Kasumi-1 (cell line): ENCODE data around the gene SP8.

Source experiments
- DNase-seq, 2 experiments: peaks; one replicate each; lab custom pipeline; 2025; lab: John Stamatoyannopoulos, UW

SP8 gene

DNA sequence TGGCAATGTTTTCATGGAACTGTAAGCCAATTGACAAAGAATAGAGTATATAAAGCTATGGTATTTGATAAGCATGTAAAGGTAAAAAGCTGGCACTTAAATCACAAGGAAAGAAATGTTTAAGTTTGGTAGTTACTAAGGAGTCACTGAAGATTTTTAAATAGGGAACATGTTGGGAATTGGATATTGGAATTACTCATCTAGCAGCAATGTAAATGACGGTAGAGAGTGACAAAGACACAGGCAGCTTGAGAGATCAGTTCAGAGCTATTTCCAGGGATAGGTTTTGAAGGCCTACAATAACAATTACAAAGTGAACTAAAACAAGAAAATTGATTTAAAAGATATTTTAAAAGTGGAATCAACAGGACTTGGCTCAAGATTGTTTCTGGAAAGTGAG, 36.8 kb downstream of the SP8 start:
- no peak for DNase-seq

DNA sequence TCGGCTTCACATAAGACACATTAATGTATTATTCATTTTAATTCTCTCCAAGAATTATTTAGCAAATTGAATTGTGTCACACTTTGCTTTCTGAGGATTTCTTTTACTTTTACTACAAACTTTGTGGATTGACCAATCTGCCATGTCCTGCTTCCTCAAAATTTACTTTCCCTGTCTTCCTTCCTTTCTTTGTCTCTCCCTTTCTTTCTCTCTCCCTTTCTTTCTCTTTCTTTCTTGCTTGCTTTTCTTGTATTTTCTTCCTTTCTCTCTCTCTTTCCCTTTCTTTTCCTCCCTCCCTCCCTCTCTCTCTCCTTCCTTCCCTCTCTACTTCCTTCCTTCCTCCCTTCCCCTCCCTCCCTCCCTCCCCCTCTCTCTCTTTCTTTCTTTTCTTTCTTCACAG, 37.8 kb downstream of the SP8 start:
- DNase-seq, result no peak

DNA sequence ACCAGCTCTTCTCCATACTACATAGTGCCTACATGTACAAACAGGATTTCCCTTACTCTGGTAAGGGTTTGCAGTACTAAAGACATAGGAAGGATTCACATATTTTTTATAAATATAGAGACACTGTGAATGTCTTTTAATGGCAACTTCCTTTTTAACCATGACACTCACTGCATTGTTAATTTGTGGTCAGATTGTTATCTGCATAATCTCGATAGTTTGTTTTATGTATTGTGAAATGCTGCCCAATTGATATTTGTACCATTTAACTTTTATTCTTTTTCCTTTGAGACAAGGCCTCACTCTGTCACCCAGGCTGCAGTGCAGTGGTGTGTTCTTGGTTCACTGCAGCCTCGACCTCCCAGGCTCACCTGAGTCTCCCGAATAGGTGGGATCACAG, 39.7 kb downstream of the SP8 start:
- DNase-seq, result no peak

DNA sequence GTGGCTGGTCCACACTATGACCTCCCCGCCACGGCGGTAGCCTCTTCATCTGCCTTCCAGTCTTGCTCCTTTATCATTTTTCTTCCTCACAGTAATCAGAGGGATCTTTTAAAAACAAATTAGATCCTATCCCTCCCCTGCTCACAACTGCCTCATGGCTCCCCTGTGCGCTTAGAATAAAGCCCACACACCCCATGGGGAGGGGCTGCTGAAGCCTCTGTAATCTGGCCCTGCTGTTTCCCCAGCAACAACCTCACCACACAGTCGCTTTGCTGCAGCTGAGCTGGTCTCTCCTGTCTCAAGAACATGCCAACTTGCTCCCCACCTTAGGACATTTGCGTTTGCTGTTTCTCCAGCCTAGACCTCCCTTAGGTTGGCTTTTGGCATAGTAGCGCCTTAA, 41.0 kb downstream of the SP8 start:
- DNase-seq, result no peak

DNA sequence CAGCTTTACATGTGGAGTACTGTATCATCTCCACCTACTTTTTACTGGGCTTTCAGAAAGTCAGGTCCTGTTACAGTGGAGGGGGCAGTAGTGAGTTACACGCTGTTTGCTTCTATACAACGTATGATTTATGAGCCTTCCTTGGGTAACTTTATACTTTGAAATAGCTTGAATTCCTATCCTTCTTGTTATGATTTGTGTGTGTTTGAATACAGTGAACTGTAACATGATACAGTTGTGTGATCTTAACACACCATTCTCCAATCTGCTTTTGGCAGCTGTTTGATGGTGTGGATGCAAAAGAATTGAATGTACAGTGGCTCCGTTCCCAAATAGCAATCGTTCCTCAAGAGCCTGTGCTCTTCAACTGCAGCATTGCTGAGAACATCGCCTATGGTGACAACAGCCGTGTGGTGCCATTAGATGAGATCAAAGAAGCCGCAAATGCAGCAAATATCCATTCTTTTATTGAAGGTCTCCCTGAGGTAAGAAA, 41.7 kb downstream of the SP8 start:
- DNase-seq, result no peak

DNA sequence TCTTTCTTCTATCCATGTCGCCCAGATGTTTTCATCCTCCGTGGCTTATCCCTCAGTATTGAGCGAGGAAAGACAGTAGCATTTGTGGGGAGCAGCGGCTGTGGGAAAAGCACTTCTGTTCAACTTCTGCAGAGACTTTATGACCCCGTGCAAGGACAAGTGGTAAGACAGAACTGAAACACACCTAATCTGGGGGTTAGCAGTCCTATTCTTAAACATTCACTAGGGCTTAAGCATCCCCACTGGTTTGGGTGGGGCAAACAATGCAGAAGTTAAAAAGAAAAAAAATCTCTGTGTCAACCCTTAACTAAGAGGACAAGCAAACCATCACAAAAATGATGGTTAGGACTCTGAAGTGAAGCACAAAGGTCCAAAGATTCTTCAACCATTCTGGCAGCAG, 43.8 kb downstream of the SP8 start:
- DNase-seq, result no peak

DNA sequence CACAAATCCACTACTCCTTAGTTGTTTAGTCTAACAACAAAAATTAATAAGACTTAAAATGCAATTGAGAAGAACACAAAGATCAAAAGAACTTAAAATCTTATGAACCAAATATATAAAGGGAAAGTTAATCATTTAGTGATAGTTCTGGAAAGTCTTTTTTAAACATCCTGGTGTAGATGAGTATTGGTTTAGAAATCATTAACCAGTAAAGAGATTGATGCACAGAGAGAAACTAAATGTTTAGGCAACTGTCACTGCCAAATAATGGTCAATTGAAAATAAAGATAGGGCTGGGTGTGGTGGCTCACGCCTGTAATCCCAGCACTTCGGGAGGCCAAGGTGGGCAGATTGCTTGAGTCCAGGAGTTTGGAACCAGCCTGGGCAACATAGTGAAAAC, 44.9 kb downstream of the SP8 start:
- DNase-seq, result no peak

DNA sequence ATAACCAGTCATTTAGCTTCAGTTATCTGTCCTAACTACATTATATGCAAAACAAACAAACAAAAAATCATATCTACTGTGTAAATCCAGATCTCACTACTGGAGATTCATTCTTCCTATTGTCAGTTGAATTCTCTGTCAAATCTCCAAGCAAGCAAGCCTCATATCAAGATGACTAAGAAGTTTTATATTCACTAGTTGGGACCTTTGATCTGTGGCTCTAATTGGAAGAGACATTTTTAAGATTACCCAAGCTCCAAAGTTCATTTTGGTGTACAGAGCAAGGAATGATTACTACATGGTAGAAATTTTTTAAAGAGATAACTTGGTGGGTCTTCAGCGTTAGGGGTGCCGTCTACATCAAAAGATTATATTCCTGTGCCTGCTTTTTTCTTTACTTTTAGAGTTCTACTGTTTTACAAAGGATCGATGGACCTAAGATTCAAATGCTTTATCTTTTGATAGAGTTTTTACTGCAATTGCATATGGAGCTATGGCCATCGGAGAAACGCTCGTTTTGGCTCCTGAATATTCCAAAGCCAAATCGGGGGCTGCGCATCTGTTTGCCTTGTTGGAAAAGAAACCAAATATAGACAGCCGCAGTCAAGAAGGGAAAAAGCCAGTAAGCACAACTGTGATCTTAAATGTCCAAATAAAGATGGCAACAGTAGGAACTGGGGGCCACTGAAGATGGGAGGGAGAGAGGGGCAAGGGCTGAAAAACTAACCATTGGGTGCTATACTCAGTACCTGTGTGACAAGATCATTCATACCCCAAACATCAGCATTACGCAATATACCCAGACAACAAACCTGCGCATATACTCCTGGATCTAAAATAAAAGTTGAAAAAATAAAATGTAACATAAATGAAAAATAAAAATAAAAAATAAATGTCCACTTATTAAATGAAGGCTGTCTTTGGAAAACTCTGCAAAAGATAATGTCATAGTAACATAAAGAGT, 47.9 kb downstream of the SP8 start:
- no peak for DNase-seq

DNA sequence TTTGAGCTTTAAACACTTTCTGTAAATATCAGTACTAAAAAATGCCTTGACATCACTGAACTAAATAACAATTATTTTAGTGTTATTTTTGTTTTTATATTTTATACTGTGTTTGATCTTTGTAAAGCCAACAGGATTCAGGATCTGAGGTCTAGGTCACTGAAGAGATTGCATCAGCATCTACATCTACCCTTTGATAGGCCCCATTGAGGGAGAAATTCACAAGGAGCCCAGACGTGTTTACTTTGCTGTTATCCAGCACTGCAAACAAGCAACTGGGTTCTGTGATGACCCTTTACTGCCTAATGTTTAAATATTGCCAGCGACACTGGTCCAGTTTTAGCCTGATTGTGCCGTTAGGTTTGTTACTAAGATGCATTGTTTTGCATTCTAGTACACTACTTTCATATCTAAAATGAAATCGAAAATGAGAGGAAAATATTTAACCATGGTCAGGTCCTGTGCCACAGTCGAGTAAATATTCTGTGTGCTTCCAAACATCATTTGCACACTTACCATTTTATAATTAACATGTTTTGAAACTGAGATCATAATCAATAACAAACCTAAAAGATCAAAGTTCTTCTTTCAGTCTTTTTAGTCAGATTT, 48.7 kb downstream of the SP8 start:
- DNase-seq, result no peak

DNA sequence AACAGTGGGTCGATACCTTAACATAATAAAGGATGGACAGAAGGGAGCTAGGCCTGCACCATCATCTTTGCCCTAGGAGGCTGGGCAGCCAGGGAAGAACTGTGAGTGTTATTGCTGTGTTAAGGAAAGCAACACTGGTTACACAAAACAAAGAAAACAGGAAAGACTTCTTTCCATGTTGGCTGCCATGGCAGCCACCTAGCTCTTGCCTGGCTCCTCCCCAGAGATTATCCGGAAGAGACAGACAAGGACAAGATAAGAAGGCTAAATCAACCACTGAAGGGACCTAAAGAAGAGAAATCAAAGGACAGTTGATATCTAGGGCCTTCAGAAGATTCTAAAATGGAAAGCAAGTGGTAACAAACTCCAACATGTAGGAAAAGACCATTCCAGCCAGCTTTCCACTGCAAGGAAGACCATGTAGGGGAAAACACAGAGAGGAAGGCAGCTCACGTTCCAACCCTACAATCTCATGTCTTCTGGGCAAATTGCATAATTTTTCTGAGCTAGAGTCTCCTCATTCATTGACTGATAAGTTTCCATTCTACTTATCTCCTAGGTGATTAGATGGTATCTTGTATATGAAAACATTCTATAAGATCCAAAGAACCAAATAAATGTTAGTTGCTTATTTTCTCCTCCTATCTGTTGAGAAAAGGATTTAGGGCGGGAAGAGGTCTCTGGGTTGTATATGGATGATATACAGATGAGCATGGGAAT, 51.2 kb downstream of the SP8 start:
- no peak for DNase-seq
